GM21515 (cell line): ENCODE results near the gene GRK5.
A peak's percentile ranks its signal among the peaks of the same experiment; 100 is the strongest.

Experiments used
- ATAC-seq: cut with Tn5 transposase; IDR thresholded peaks from one replicate; pipeline ENCODE4 v1.9.1; 2021; ENCODE audit not compliant: unreplicated experiment

GRK5 gene

DNA sequence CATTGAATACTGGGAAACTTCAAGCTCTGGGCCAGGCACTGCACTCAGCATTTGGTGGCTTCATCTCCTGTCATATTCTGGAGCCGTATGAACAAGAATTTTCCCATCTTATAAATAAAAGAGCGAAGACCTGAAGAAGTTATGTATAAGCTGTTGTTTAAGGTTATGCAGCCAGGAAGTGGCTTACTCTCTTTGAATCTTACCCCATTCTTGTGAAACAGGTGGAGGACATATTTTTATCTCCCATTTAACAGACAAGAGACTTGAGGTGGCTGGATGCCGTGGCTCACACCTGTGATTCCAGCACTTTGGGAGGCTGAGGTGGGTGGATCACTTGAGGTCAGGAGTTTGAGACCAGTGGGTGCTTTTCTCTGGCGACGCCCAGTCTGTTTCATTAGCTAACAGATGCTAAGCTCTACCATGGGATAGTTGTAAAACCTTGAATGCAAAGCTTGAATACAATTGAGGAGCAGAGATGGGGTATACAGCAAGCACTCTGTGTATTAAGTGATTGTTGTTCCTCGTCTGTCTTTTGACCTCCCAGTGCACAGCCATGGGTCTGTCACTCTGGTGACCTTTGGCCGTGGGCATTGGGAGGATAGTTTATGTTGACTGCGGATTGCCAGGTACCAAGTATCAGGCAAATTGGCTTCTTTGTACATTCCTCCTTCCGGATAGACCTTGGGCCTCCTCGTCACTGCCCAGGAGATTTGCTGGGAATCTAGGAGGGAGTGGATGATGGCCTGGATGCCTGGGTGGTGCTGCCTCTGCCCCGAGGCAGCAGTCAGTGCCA is 85.8 kb downstream of the GRK5 start:
- ATAC-seq: no peak

DNA sequence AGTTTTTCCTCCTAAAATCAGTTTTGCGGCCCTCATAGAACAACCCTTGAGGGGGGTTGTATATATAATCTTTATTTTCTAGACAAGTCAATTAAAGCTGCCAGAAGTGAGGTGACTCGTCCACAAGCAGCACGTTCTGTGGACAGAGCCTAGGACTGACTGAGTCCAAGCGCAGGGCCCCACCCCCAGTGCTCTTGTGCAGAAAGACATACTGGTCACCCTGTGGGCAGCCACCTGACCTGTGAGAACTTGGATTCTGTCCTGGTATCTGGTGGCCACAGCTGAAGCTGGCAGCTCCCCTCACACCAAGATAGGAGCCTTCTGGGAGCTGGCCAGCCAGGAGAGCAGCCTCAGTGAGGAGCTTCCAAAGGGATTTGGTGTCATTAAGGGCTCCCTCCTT is 89.3 kb downstream of the GRK5 start:
- no peak for ATAC-seq

DNA sequence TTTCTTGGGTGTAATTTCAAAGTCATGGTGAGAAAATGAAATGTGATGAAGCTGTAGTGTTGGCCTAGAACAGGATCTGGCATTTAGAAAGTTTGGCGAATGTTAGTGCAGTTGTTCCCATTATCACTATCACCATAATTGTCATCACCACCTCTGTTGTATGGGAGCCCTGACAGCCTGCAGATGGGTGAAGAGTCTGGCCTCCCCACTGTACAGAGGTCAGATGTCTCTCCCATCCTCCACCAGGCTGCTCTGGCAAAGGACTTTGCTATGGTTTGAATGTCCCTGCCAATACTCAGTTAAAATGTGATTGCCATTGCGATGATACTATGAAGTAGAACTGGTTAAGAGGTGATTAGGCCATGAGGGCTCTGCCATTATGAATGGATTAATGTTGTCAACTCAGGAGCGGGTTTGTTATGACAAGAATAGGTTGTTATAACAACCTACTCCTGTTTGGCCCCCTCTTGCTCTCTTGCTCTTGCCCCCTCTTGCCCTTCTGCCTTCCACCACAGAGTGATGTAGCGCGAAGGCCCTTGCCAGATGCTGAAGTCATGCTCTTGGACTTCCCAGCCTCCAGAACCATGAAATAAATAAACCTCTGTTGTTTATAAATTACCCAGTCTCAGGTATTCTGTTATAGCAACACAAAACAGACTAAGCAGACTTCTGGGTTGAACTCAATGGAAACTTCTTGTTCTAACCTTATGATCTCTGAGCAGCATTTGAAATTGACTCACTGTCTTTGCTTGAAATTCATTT is 90.0 kb downstream of the GRK5 start:
- ATAC-seq: no peak

DNA sequence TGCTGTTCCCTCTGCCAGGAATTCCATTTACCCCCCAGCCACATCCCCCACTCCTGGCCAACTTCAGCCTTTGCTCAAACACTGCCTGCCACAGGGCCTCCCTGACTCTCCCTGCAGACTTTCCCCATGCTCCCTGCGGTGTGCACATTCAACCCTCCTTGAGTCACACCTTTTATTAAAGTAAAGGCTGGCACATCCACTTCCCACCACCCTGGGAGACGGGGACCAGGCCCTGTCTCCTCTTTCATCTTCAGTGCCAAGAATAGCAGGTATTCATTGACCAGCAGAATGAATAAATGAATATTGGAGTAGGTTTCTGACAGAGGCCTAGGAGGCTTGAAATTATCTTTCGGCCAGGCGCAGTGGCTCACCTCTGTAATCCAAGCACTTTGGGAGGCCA is 91.4 kb downstream of the GRK5 start:
- no peak for ATAC-seq

DNA sequence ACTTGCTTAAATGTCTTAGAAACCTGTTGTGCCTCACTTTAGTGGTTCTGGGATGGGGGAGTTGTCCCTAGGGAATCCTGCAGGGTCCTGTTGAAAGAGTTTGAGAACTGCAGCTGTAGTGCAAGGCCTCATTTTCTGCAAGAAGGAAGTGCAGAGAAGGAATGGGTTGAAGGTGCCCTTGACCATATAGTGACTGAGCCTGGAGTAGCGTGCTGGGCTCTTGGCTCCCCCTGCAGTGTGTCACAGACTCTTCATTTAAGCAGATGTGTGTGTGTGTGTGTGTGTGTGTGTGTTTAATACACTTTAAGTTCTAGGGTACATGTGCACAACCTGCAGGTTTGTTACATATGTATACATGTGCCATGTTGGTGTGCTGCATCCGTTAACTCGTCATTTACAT is 92.2 kb downstream of the GRK5 start:
- ATAC-seq: no peak

DNA sequence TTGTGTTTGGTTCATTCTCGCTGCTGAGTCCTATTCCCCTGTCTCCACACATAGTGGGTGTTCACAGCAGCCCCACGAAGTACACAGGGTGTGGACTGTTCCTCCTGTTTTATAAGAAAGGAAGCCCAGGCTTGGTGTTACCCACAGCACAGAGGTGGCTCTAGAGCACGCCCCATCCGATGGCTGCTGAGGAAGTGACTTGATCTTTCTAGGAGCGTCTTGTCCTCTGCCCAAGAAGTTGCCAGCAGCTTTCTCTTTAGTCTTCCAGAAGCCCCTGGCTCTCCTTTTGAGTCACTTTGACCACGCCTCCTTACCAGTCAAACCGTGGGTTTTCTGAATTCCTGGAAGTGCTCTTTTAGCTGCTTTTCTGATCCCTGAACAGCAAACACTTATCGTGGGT is 94.0 kb downstream of the GRK5 start:
- ATAC-seq: no peak

DNA sequence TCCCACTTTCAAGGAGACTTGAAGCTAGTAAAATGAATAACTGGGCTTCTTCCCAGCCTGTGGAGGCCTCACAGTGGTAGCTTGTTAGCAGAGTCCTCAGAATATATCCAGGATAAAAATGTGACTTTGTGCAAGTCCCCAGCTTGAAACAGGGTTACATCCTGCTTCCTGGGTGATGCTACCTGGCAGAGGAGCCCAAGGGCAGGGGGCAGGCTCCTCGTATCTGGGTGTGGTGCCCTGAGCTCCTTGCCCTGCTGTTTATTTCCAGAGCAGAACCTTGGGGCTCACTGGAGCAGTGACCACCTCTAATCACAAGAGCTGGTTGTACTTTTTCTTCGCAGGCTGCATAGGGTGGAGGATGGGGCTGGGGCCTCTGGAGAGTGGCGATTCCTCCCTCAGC is 94.8 kb downstream of the GRK5 start:
- no peak for ATAC-seq

DNA sequence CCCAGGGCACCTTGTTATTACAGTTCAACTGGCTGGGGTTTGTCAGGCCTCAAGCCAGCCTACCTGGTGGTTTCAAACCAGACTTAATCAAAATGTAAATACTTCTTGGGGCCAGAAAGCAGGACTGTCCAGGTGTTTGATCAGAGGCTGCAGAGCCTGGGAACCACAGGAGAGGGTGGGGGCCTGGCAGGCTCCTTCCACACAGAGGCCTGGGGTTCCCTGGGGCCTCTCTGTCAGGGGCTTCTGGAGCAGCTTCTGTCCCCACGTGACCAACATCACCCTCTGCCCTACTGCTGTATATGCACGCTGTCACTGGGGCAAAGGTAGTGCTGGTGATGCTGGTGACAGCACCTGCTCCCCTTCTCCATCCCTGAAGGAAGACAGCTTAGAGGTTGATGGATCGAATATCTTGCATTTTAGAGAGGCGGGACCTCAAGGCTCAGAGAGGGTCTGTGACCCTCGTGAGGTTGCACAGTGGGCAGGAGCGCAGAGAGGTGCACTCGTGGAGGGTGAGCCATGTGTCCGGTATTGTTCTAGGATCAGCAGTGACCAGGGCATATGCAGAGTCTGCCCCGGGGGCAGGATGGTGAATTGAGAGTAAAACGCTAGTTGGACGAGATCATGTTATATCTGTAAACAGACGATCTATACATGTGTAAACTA is 95.4 kb downstream of the GRK5 start:
- no peak for ATAC-seq

DNA sequence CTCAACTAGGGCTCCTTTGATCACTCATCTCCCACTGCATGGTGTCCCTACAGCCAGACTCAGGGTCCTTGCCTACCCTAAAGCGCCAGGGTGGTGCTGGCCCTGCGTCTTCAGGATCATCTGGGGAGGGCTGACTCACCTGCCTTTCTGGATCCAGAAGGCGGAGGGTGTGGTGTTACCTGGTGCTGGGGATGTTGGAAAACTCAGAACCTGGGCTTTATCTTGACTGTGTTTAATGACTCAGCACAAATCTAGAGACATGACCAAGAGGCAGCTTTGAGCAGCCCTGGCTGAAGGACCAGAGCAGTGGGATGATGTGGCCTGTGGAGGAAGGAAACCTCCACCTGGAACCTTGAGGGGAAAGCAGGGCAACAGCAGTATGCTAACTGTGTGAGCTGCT is 96.5 kb downstream of the GRK5 start:
- ATAC-seq: no peak

DNA sequence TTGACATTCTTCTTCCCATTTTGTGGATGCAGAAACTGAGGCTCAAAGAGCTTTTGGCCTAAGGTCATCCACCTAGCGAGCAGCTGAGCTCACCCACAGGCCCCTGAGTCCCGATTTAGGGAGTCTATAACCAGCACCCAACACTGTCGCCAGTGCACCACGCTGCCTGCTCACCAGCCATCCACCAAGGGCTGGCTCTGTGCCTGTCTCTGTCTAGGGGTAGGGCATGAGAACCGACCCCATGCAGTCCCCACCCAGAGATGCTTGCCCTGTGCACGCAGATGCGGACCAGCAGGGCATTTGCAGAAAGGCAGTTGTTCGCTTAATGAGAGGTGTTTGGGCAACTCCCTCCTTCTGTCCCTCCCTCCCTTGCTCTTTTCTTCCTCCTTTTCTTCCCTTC is 97.2 kb downstream of the GRK5 start:
- no peak for ATAC-seq

DNA sequence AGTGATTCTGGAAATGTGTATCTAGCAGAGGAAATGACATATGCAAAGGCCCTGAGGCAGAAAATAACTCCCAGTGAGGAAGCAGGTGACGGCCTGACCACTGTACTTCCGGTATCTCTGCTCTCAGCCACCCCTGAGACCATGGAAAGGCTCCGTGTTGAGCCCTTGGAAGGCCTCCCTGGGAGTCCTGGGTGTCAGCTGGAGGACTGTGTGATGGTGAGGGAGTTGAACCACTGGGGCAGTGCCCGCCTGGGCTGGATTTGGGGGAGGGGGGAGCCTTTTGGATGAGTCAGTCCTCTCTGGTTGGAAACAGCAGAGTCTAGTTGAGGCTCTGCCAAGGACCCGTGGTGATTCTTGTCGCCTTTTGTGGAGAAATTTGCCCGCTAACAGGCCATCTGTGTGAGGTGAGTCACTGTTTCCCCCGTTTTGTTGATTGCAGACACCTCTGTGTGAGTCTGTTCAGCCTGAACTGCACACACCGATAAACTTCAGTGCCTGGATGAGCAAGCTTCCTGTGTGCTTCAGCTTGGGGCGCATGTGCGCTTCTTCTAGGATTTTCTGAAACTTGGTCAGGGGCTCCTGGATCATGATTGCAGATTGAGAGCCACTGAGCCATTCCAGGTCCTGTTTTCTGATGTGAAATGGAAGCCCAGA is 98.6 kb downstream of the GRK5 start:
- peak; percentile 50 for ATAC-seq

DNA sequence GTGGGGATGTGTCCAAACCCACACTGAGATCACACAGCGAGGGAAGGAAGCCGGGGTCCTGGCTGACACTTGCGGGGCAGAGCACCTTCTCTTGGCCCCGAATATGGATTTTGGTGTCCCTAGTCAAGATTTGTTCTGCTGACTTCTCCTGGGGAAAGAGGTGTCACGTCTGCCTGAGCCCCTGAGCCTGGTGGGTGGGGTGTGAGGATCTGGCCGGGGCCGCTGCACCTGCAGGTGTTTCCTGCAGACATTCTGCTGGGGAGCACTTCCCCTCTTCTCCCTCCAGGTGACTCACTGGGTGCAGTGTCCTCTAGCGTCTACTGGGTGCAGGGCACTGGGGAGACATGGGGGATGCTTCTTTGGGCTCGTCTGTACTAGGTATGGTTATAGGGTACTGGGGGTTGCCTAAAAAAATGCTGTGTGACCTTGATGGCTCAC is 99.2 kb downstream of the GRK5 start:
- peak; percentile 76 for ATAC-seq

DNA sequence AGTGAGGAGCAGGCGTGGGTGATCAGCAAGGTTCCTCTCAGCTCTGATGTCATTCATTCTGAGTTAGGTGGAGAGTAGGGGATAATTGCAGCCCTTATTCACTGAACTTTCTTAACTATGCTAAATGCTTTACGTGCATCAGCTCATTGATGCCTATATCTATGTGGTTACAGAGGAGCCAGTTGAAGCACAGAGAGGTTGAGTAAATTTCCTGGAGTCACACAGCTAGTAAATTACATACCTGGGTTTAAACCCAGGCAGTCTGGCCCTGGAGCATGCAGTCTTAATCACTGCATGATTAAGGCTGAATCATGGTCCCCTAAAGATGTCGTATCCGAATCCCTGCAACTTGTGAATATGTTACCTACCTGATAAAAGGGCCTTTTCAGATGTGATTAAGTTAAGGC is 99.6 kb downstream of the GRK5 start:
- no peak for ATAC-seq

DNA sequence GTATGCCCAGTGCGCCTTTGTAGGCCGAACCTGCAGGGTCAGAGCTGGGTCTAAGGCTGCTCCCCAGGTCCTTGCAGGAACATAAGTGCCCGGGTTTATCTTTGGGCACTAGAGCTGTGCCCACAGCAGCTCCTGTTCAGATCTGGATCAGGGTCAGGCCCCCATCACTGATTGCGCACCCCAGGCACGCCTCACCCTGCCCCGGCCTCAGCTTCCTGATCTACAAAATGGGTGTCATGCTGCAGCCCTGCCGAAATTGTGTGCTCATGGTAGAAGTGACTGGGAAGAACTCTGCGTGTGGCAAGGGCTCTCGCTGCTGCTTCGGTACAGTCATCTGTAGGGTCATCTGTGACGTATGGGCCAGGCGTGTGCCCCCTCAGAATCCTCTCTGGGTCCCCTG is 100.7 kb downstream of the GRK5 start:
- ATAC-seq: no peak

DNA sequence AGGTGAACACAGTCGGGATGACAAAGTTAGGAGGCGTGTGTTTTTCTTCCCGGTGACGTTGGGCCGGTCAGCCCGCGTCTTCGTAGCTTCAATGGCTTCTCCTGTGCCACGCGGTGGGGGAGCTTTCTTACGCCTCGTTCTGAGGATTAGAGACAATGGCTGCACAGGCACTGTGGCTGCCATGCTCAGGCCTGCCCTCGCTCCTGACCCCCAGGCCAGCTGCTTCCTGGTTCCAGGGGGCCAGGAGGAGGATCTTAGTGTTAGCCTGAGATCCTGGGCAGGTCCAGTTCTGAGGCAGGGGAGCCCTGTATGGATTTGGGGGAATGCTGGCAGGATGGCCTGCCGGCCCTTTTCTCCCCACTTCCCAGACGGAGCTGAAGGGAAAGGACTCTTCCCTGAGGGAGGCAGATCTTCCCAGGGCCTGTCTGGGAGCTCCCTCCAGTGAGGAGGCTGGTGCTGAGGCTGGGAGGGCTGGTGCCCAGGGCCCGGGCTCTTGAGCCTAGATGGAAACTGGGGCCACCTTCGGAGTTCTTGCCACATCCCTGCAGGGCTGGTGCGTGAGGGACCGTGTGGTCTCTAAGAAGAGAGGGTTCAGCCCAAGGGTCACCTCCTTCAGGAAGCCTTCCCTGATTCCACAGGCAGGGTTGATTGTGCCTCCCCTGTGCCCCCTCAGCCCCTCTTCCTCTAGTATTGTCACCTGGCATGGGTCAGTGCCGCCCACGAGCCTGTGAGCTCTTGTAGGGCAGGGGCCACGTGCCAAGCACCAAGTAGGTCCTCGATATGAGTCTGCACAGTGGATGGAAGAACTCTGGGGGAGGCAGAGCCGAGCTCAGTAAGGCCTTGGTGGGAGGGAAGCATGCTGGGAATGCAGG is 101.4 kb downstream of the GRK5 start:
- ATAC-seq: no peak

DNA sequence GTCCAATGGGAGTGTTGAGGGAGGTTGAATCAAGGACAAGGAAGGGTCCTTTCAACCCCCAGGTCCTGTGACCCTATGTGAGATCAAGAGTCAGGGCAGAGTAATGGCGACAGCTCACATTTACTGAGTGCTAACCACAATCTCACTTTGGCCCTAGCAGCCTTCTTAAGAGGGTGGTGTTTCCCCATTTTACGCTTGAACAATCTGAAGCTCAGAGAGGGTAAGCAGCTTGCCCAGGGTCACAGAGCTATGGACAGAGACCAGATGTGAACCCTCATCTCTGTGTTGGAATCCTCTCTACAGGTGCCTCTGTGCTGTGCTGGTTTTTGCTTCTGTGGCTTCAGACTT is 102.0 kb downstream of the GRK5 start:
- no peak for ATAC-seq

DNA sequence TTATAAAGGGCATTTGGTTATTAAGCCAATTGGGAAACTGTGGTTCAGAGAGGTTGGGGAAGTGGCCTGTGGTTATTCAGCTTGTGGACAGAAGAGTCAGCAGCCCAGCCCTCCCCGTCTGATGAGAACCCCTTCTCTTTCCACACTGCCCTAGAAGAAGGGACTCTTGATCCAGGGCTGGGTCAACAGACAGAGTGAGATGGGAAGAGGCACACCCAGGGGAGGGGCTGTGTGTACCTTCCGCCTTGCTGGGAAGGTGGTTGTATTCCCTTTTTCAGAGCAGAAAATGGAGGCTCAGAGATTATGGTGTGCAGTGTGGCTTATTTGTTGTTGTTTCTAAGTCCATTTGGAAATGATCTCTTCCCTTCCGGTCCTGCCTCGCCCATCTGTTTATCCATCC is 103.4 kb downstream of the GRK5 start:
- no peak for ATAC-seq

DNA sequence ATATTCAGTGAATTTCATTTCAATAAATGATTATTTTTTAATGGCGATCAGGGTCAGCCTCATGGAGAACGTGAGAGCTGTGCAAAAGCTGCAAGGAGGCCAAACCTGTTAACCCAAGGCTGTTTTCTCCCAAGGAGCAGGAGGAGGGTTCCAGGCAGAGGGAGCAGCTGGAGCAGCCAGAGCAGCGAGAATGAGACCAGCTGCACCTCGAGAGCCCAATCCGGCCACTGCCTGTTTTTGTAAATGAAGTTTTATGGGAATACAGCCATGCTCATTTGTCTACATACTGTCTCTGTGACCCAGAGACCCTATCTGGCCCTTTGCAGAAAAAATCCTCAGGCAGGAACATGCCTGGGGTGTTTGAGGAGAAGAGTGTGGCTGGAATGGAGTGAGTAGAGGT is 104.9 kb downstream of the GRK5 start:
- ATAC-seq: no peak

DNA sequence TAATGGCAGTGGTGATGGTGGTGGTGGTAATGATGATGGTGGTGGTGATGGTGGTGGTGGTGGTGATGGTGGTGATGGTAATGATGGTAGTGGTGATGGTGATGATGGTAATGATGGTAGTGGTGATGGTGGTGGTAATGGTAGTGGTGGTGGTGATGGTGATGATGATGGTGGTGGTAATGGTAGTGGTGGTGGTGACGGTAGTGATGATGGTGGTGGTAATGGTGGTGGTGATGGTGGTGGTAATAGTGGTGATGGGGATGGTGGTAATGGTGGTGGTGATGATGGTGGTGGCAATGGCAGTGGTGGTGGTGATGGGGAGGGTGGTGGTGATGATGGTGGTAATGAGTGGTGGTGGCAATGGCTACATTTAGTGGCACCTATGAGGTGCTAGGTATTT is 105.7 kb downstream of the GRK5 start:
- no peak for ATAC-seq

DNA sequence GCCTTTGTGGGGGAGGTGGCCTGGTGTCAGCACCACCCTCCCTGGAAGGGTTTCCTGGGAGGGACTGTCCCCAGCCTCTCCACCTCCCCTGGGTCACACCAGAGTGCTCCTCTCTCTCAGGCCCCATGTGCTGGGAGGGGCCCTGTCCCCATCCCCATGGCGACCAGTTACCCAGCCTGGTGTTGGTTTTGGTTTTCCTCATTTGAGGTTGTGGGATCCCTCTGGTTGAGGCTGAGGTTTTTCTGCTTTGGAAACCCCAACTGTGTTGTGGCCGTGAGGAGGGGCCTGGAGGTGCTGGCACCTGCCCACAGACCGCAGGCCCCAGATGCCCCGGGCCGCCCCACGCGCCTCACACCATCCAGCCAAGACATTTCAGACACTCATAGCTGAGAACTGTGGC is 106.3 kb downstream of the GRK5 start:
- ATAC-seq: peak; percentile 73

DNA sequence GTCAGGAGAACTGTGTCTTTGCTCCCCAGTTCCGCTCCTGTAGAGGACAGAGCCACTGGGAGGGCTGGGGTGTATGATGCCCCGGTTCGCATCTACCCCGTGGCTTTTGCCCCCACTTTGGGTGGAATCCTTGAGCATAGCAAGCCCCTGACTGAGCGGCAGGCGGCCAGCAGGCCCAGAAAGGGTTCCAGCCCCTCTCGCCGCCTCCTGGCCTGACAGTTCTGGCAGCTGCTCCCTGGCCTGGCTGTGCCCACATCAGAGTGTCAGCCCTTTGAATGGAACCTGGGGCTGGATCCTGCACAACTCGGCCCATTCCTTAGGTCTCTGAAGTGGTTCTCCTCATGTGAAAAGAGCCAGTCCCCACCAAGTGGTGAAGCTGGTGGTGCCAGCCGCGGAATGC is 106.7 kb downstream of the GRK5 start:
- no peak for ATAC-seq
